ENCODE measurements around the gene STAC. TPM values are rescaled to one million over a fixed set of nuclear protein-coding genes. Genes with fewer than 3 reads are reported as not detected.
"Not testable (repeated sequence)": the region's sequence is repeated elsewhere in the genome, so short reads cannot be mapped to it uniquely, and the experiment has no call there.

The STAC gene
- total RNA-seq, 3 donors from 2014 or later, result 1.4 to 6.1 (median 5.6) TPM

GRCh38 chr3:36443028-36443686 lies 62.9 kb downstream of the STAC start:
- no peaks in the 10 kb centered on the region for H3K36me3 ChIP-seq
- H3K4me3 ChIP-seq, result no peak overlapping the region
- no peaks in the 10 kb centered on the region for H3K27me3 ChIP-seq
- H3K9me3 ChIP-seq, result no peaks in the 10 kb centered on the region
- no peak for TF ChIP-seq POLR2A (IDR thresholded peaks at IDR 0.05)
- no peak for TF ChIP-seq POLR2AphosphoS5 (IDR thresholded peaks at IDR 0.05)
- TF ChIP-seq CTCF (IDR thresholded peaks at IDR 0.05), result no peak
- intact Hi-C loops (cut with DNase I; ENCODE audit: low total_unique reads), result no loop called here
- no peak overlapping the region for H3K27ac ChIP-seq
- H3K4me1 ChIP-seq, result no peaks in the 10 kb centered on the region
- DNase-seq (ENCODE audit: low spot score in 2 of 2), result no peak

- H3K9me3 ChIP-seq, result no peaks in the 10 kb centered on the region
- H3K4me1 ChIP-seq, result no peaks in the 10 kb centered on the region
- intact Hi-C loops (cut with DNase I; ENCODE audit: low total_unique reads), result no loop called here
- no peak overlapping the region for H3K4me3 ChIP-seq
- no peaks in the 10 kb centered on the region for H3K27me3 ChIP-seq
- no peaks in the 10 kb centered on the region for H3K36me3 ChIP-seq
- TF ChIP-seq CTCF (IDR thresholded peaks at IDR 0.05), result no peak
- no peak for TF ChIP-seq POLR2A (IDR thresholded peaks at IDR 0.05)
- no peak for TF ChIP-seq POLR2AphosphoS5 (IDR thresholded peaks at IDR 0.05)
- H3K27ac ChIP-seq, result no peak overlapping the region
- DNase-seq (ENCODE audit: low spot score in 2 of 2), result no peak
These were observed 64.6 kb downstream of the STAC start for GRCh38 chr3:36444909-36445308.

- intact Hi-C loops (cut with DNase I; ENCODE audit: low total_unique reads), result no loop called here
- H3K27me3 ChIP-seq, result no peaks in the 10 kb centered on the region
- H3K4me1 ChIP-seq, result no peaks in the 10 kb centered on the region
- H3K4me3 ChIP-seq, result no peak overlapping the region
- TF ChIP-seq CTCF (IDR thresholded peaks at IDR 0.05) (no peak), POLR2A (IDR thresholded peaks at IDR 0.05) (no peak), POLR2AphosphoS5 (IDR thresholded peaks at IDR 0.05) (no peak)
- no peak overlapping the region for H3K27ac ChIP-seq
- no peaks in the 10 kb centered on the region for H3K36me3 ChIP-seq
- no peaks in the 10 kb centered on the region for H3K9me3 ChIP-seq
- no peak for DNase-seq (ENCODE audit: low spot score in 2 of 2)
These were observed 66.0 kb downstream of the STAC start for GRCh38 chr3:36446276-36446675.

- TF ChIP-seq POLR2A (IDR thresholded peaks at IDR 0.05) (no peak), POLR2AphosphoS5 (IDR thresholded peaks at IDR 0.05) (no peak), CTCF (IDR thresholded peaks at IDR 0.05) (no peak)
- intact Hi-C loops (cut with DNase I; ENCODE audit: low total_unique reads), result no loop called here
- Histone ChIP-seq H3K27ac (no peak overlapping the region), H3K4me3 (no peak overlapping the region), H3K4me1 (no peaks in the 10 kb centered on the region), H3K27me3 (no peaks in the 10 kb centered on the region), H3K9me3 (no peaks in the 10 kb centered on the region), H3K36me3 (no peaks in the 10 kb centered on the region)
- DNase-seq (ENCODE audit: low spot score in 2 of 2), result no peak
These were observed 66.8 kb downstream of the STAC start for GRCh38 chr3:36447061-36447460.

GRCh38 chr3:36451816-36452215 lies 71.5 kb downstream of the STAC start:
- no peaks in the 10 kb centered on the region for H3K4me1 ChIP-seq
- no peaks in the 10 kb centered on the region for H3K36me3 ChIP-seq
- no peak for DNase-seq (ENCODE audit: low spot score in 2 of 2)
- H3K27ac ChIP-seq, result no peak overlapping the region
- no peak overlapping the region for H3K4me3 ChIP-seq
- no peaks in the 10 kb centered on the region for H3K27me3 ChIP-seq
- no peaks in the 10 kb centered on the region for H3K9me3 ChIP-seq
- intact Hi-C loops (cut with DNase I; ENCODE audit: low total_unique reads), result no loop called here
- TF ChIP-seq CTCF (IDR thresholded peaks at IDR 0.05) (no peak), POLR2A (IDR thresholded peaks at IDR 0.05) (no peak), POLR2AphosphoS5 (IDR thresholded peaks at IDR 0.05) (no peak)

- DNase-seq (ENCODE audit: low spot score in 2 of 2); intact Hi-C loops (cut with DNase I; ENCODE audit: low total_unique reads): not testable (repeated sequence)
These were observed 72.9 kb downstream of the STAC start for GRCh38 chr3:36453213-36453612.

GRCh38 chr3:36453896-36454295 lies 73.6 kb downstream of the STAC start:
- H3K9me3 ChIP-seq; H3K36me3 ChIP-seq; H3K4me1 ChIP-seq; H3K27ac ChIP-seq; H3K4me3 ChIP-seq; intact Hi-C loops (cut with DNase I; ENCODE audit: low total_unique reads); DNase-seq (ENCODE audit: low spot score in 2 of 2); H3K27me3 ChIP-seq: not testable (repeated sequence)

More at GRCh38 chr3:36453213-36453612, 72.9 kb downstream of the STAC start:
- not testable (repeated sequence) for H3K4me1 ChIP-seq, H3K36me3 ChIP-seq, H3K9me3 ChIP-seq, H3K27me3 ChIP-seq, H3K27ac ChIP-seq, H3K4me3 ChIP-seq

Measured in breast epithelium (tissue), 4 donors.